Measurements from ENCODE around the gene NATD1.

- no peak for TF ChIP-seq TARDBP (IDR thresholded peaks at IDR 0.05)
- TF ChIP-seq SP1 (IDR thresholded peaks at IDR 0.05): no peak
- no peak for TF ChIP-seq FOXM1 (IDR thresholded peaks at IDR 0.05; ENCODE audit: borderline replicate concordance)
- no peak for TF ChIP-seq BHLHE40 (IDR thresholded peaks at IDR 0.05; ENCODE audit: borderline replicate concordance)
- TF ChIP-seq L3MBTL2 (conservative IDR thresholded peaks at IDR 0.05): no peak
- TF ChIP-seq FOXK2 (IDR thresholded peaks at IDR 0.05): no peak
- TF ChIP-seq ELF4 (IDR thresholded peaks at IDR 0.05): no peak
- TF ChIP-seq FOXA1 (IDR thresholded peaks at IDR 0.05): no peak
- TF ChIP-seq SUZ12 (IDR thresholded peaks at IDR 0.05): no peak
- no peak for TF ChIP-seq ARNT (IDR thresholded peaks at IDR 0.05)
- TF ChIP-seq ZNF384 (IDR thresholded peaks at IDR 0.05): no peak
- no peak for TF ChIP-seq CTBP1 (IDR thresholded peaks at IDR 0.05; ENCODE audit: borderline replicate concordance)
- TF ChIP-seq LEF1 (IDR thresholded peaks at IDR 0.05; ENCODE audit: borderline replicate concordance): no peak
- TF ChIP-seq NFRKB (IDR thresholded peaks at IDR 0.05): no peak
Observed at GRCh38 chr17:21252289-21252795, 868 bp downstream of the NATD1 start.

Data from HEK293T (cell line).